22Rv1 (cell line): ENCODE results near the gene CHD2.
A peak's percentile ranks its signal among the peaks of the same experiment; 100 is the strongest.

Experiments
- H3K27ac ChIP-seq: fragments of 450-650 bp; 2 replicates; pipeline ENCODE4 v1.5.1; 2017
- CTCF ChIP-seq: fragments of 450-650 bp; IDR thresholded peaks from 2 replicates; pipeline ENCODE4 v1.5.1; 2017; ENCODE audit warnings: mild to moderate bottlenecking
- ZFX ChIP-seq: fragments of 450-650 bp; IDR thresholded peaks from 2 replicates; pipeline ENCODE4 v1.6.1; 2017; ENCODE audit warnings: antibody characterized with exemption, borderline replicate concordance

Gene CHD2

GRCh38 chr15:92907896-92908712 is 8.0 kb downstream of the CHD2 start:
- TF ChIP-seq ZFX (no peak), CTCF (no peak)

GRCh38 chr15:92908713-92909057 is 8.6 kb downstream of the CHD2 start:
- TF ChIP-seq CTCF: no peak
- TF ChIP-seq ZFX: no peak
- peak overlapping the region; percentile 99 for H3K27ac ChIP-seq

More at GRCh38 chr15:92907896-92908712, 8.0 kb downstream of the CHD2 start:
- peak overlapping the region; percentile 99 for H3K27ac ChIP-seq

DNA sequence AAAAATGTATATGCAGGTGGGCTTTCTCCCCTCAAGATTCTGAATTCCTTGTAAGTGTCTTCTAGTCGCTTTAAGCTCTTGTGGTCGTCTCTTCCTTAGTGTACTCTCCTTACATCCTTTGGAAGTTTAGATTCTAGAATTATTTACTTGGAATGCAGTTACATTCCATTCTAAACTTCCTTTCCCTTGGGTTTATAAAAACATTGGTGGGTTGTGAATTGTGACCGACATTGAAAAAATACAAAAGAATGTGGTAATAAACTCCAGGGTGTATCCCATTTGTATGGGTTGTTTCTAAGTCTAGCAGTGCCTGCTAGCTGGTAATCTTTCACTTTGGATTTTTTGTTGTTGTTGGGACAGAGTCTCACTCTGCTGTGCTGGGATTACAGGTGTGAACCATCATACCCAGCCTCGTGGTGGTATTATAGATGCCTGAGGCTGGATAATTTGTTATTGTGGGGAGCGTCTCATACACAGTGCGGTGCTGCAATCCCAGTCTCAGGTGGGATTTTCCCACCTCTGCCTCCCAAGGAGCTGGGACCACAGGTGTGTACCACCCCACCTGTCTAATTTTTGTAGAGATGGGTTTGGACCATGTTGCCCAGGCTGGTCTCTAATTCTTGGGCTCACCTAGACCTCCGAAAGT is 9.1 kb downstream of the CHD2 start:
- H3K27ac ChIP-seq: peak overlapping the region; percentile 99
- TF ChIP-seq CTCF: no peak
- no peak for TF ChIP-seq ZFX

- TF ChIP-seq ZFX (no peak), CTCF (no peak)
- H3K27ac ChIP-seq: no peak overlapping the region
Observed at GRCh38 chr15:92910451-92910850, 10.3 kb downstream of the CHD2 start.

DNA sequence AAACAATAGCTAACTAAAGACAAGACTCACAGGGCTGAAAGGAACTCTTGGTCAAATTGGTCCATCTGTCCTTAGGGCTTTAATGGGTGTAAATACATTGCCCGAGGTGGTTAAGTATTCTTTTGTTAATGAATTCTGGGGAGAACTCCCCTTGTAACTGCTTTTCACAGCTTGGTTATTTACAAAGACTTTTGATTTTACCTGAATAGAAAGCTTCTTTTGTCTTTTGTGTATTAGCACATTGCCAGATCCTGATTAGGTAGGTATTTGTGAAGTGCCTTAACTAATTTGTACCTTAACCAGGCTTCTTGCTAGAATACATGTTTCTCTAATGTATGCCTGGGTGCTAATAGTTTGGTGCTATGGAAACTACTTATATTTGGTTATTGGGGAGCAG is 14.0 kb downstream of the CHD2 start:
- H3K27ac ChIP-seq: peak overlapping the region; percentile 84
- TF ChIP-seq ZFX (no peak), CTCF (no peak)

- TF ChIP-seq ZFX: no peak
- TF ChIP-seq CTCF: no peak
- peak overlapping the region; percentile 84 for H3K27ac ChIP-seq
Observed at GRCh38 chr15:92914768-92915221, 14.7 kb downstream of the CHD2 start.
